ENCODE data around the gene SMCO1.

- TF ChIP-seq EZH2phosphoT487 (IDR thresholded peaks at IDR 0.05; ENCODE audit: borderline replicate concordance, low read depth), result no peak
- no peak for TF ChIP-seq CTCF (IDR thresholded peaks at IDR 0.05)
- no peak for TF ChIP-seq GATA2 (CRISPR knock-in tag; IDR thresholded peaks at IDR 0.05)
- TF ChIP-seq POLR2AphosphoS5 (IDR thresholded peaks at IDR 0.05; ENCODE audit: low read depth, low read length), result no peak
- no peak for TF ChIP-seq TAF1 (IDR thresholded peaks at IDR 0.05; ENCODE audit: borderline replicate concordance, low read depth, low read length)
- no peak for TF ChIP-seq PBX3 (IDR thresholded peaks at IDR 0.05)
- no peak for TF ChIP-seq RAD21 (IDR thresholded peaks at IDR 0.05; ENCODE audit: low read length)
- TF ChIP-seq TCF12 (IDR thresholded peaks at IDR 0.05), result no peak
- TF ChIP-seq YY1 (IDR thresholded peaks at IDR 0.05; ENCODE audit: low read depth), result no peak
- no peak for TF ChIP-seq USF2 (IDR thresholded peaks at IDR 0.05; ENCODE audit: borderline replicate concordance, low read depth, low read length)
These were observed 43.3 kb upstream of the SMCO1 start for GRCh38 chr3:196558476-196558875.

Data from SK-N-SH (cell line).